Testis (tissue), 2 donors: ENCODE results near the gene GRID2.

Experiments
- POLR2A ChIP-seq: fragments of 450-650 bp; IDR thresholded peaks from one replicate; pipeline ENCODE4 v1.6.1; 2017; ENCODE audit warnings: antibody characterized with exemption, mild to moderate bottlenecking, moderate library complexity
- TF ChIP-seq, protein P1 (sequence below), 3 experiments: fragments of 450-650 bp in 2 of 3; fragments of 200-600 bp in 1 of 3; sonication (generic) in 1 of 3; IDR thresholded peaks; one replicate each; pipeline ENCODE4 v1.5.1; 2016 to 2019; ENCODE audit warnings: antibody characterized with exemption in 3 of 3, mild to moderate bottlenecking in 2 of 3, moderate library complexity in 1 of 3

DNA sequence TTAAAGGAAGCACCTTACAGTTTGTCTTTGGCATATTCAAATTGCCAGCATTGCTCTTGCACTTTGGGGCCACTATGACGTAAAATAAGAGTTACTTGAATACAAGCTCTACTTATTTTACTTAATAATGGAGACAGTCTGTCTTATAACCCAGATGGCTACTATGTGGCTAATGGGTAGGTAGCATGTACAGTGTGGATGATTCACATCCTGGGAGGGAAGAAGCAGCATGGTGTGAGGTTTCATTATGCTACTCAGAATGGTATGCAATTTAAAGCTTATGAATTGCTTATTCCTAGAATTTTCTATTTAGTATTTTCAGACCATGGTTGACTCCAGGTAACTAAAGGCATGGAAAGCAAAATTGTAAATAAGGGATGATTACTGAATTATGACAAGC, 763.0 kb downstream of the GRID2 start:
- TF ChIP-seq, protein P1, sequence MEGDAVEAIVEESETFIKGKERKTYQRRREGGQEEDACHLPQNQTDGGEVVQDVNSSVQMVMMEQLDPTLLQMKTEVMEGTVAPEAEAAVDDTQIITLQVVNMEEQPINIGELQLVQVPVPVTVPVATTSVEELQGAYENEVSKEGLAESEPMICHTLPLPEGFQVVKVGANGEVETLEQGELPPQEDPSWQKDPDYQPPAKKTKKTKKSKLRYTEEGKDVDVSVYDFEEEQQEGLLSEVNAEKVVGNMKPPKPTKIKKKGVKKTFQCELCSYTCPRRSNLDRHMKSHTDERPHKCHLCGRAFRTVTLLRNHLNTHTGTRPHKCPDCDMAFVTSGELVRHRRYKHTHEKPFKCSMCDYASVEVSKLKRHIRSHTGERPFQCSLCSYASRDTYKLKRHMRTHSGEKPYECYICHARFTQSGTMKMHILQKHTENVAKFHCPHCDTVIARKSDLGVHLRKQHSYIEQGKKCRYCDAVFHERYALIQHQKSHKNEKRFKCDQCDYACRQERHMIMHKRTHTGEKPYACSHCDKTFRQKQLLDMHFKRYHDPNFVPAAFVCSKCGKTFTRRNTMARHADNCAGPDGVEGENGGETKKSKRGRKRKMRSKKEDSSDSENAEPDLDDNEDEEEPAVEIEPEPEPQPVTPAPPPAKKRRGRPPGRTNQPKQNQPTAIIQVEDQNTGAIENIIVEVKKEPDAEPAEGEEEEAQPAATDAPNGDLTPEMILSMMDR (IDR thresholded peaks at IDR 0.05), result no peak
- no peak for TF ChIP-seq POLR2A
